Measurements from ENCODE around the gene TUFT1.
"Not testable (repeated sequence)": the region's sequence is repeated elsewhere in the genome, so short reads cannot be mapped to it uniquely, and the experiment has no call there.

Gene TUFT1

GRCh38 chr1:151512326-151512725 lies 27.8 kb upstream of the TUFT1 start:
- no peak for DNase-seq (ENCODE audit: low spot score)
- no peak for FAIRE-seq

- DNase-seq (ENCODE audit: low spot score), result no peak
- FAIRE-seq, result no peak
These were observed 27.1 kb upstream of the TUFT1 start for GRCh38 chr1:151512801-151513625.

- DNase-seq (ENCODE audit: low spot score), result no peak
- no peak for FAIRE-seq
These were observed 26.4 kb upstream of the TUFT1 start for GRCh38 chr1:151513626-151514121.

GRCh38 chr1:151514366-151514765 lies 25.7 kb upstream of the TUFT1 start:
- DNase-seq (ENCODE audit: low spot score), result no peak
- no peak for FAIRE-seq

- no peak for FAIRE-seq
These were observed 24.8 kb upstream of the TUFT1 start for GRCh38 chr1:151515265-151515664.

GRCh38 chr1:151516031-151516511 lies 24.0 kb upstream of the TUFT1 start:
- DNase-seq (ENCODE audit: low spot score) (no peak), FAIRE-seq (no peak)

More at GRCh38 chr1:151515265-151515664, 24.8 kb upstream of the TUFT1 start:
- DNase-seq (ENCODE audit: low spot score), result no peak

GRCh38 chr1:151518431-151518830 lies 21.7 kb upstream of the TUFT1 start:
- FAIRE-seq (no peak), DNase-seq (ENCODE audit: low spot score) (no peak)

- FAIRE-seq, result no peak
These were observed 21.2 kb upstream of the TUFT1 start for GRCh38 chr1:151518936-151519335.

GRCh38 chr1:151519667-151520066 lies 20.4 kb upstream of the TUFT1 start:
- no peak for FAIRE-seq

More at GRCh38 chr1:151518936-151519335, 21.2 kb upstream of the TUFT1 start:
- no peak for DNase-seq (ENCODE audit: low spot score)

GRCh38 chr1:151520359-151520758 lies 19.8 kb upstream of the TUFT1 start:
- no peak for DNase-seq (ENCODE audit: low spot score)
- FAIRE-seq, result no peak

More at GRCh38 chr1:151519667-151520066, 20.4 kb upstream of the TUFT1 start:
- DNase-seq (ENCODE audit: low spot score), result no peak

- FAIRE-seq; DNase-seq (ENCODE audit: low spot score): not testable (repeated sequence)
These were observed 17.7 kb upstream of the TUFT1 start for GRCh38 chr1:151522427-151522826.

GRCh38 chr1:151523326-151523725 lies 16.8 kb upstream of the TUFT1 start:
- FAIRE-seq, result no peak

GRCh38 chr1:151524736-151525135 lies 15.4 kb upstream of the TUFT1 start:
- no peak for FAIRE-seq
- DNase-seq (ENCODE audit: low spot score), result no peak

More at GRCh38 chr1:151523326-151523725, 16.8 kb upstream of the TUFT1 start:
- no peak for DNase-seq (ENCODE audit: low spot score)

- no peak for DNase-seq (ENCODE audit: low spot score)
- no peak for FAIRE-seq
These were observed 13.2 kb upstream of the TUFT1 start for GRCh38 chr1:151526735-151527525.

- no peak for FAIRE-seq
These were observed 10.9 kb upstream of the TUFT1 start for GRCh38 chr1:151529211-151529702.

GRCh38 chr1:151529781-151530180 lies 10.3 kb upstream of the TUFT1 start:
- FAIRE-seq (no peak), DNase-seq (ENCODE audit: low spot score) (no peak)

More at GRCh38 chr1:151529211-151529702, 10.9 kb upstream of the TUFT1 start:
- DNase-seq (ENCODE audit: low spot score), result no peak

GRCh38 chr1:151530461-151530860 lies 9.6 kb upstream of the TUFT1 start:
- no peak for DNase-seq (ENCODE audit: low spot score)
- no peak for FAIRE-seq

- DNase-seq (ENCODE audit: low spot score), result no peak
- no peak for FAIRE-seq
These were observed 6.2 kb upstream of the TUFT1 start for GRCh38 chr1:151533870-151534269.

GRCh38 chr1:151534662-151535278 lies 5.3 kb upstream of the TUFT1 start:
- no peak for FAIRE-seq
- peak; percentile 41 for DNase-seq (ENCODE audit: low spot score)

GRCh38 chr1:151535326-151536271 lies 4.5 kb upstream of the TUFT1 start:
- no peak for FAIRE-seq
- no peak for DNase-seq (ENCODE audit: low spot score)
